GM10248 (cell line): ENCODE data around the gene C20orf96.

Experiments used
- CTCF ChIA-PET: fragments of 300-600 bp; sonication (Branson Sonifier 250); formaldehyde crosslinking; extraction: SDS; loops from one replicate; lab custom pipeline; 2021; ENCODE audit warnings: antibody characterized with exemption; lab: Yijun Ruan, JAX
- POLR2A ChIA-PET: fragments of 350-650 bp; sonication (Branson Sonifier 250); formaldehyde crosslinking; extraction: SDS; loops from one replicate; lab custom pipeline; 2020; ENCODE audit warnings: antibody characterized with exemption; lab: Yijun Ruan, JAX
- DNase-seq: peaks from one replicate; pipeline ENCODE4 v3.0.0; 2012; ENCODE audit errors: extremely low spot score
- CTCF ChIP-seq: IDR thresholded peaks from 2 replicates; pipeline ENCODE4 v1.5.1; 2012; ENCODE audit warnings: mild to moderate bottlenecking, low read depth; ENCODE audit errors: extremely low read depth, missing control alignments, control extremely low read depth

Gene C20orf96

DNA sequence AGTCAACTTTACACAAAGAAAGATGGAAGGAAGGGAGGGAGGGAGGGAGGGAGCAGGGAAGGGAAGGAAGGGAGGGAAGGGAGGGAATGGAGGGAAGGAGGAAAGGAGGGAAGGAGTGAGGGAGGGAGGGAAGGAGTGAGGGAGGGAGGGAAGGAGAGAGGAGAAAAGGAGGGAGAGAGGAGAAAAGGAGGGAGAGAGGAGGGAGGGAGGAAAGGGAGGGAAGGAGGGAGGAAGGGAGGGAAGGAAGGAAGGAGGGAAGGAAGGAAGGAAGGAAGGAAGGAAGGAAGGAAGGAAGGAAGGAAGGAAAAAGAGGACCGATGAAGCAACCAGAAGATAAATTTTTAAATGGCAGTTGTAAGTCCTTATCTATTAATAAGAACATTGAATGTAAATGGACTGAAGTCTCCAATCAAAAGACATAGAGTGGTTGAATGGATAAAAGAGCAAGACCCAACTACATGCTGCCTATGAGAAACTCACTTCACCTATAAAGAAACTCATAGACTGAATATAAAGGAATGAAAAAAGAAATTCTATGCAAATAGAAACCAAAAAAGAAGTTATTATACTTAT, 69.2 kb downstream of the C20orf96 start:
- no peak for TF ChIP-seq CTCF
- CTCF ChIA-PET = no interaction called here
- DNase-seq = no peak
- POLR2A ChIA-PET = no interaction called here
